IMR-90 (cell line): ENCODE results near the gene ANK3. TPM values are rescaled to one million over a fixed set of nuclear protein-coding genes. Genes with fewer than 3 reads are reported as not detected.

Experiments
- ATAC-seq: fragments of 200-7000 bp; cut with Tn5 transposase; 2 replicates; pipeline ENCODE4 v1.9.1; 2020; ENCODE audit warnings: low read depth, mild to moderate bottlenecking, moderate library complexity
- BruUV-seq: library from RNA; stranded (reverse); fragments of 400-500 nt; replicated peaks from 2 replicates; lab custom pipeline; 2021; lab: Mats Ljungman, UMichigan
- CTCF ChIA-PET: fragments of 300-600 bp; formaldehyde crosslinking; extraction: SDS; loops from one replicate; lab custom pipeline; 2021; ENCODE audit warnings: antibody characterized with exemption; lab: Yijun Ruan, JAX
- POLR2A ChIA-PET: fragments of 300-600 bp; sonication (Branson Sonifier 250); formaldehyde crosslinking; loops from one replicate; lab custom pipeline; 2022; ENCODE audit warnings: antibody characterized with exemption; ENCODE audit not compliant: unreplicated experiment; lab: Charles Lee
- DNase-seq: peaks from one replicate; pipeline ENCODE4 v3.0.0; 2013
- H2AFZ ChIP-seq: replicated peaks from 2 replicates; pipeline ENCODE3; 2013; ENCODE audit warnings: low read length, mild to moderate bottlenecking; ENCODE audit not compliant: poor library complexity
- H2AK5ac ChIP-seq: 2 replicates; pipeline ENCODE4 v1.6.1; 2013; ENCODE audit warnings: low read depth, low read length, inconsistent platforms
- H2AK9ac ChIP-seq: replicated peaks from 2 replicates; pipeline ENCODE3; 2013; ENCODE audit warnings: mild to moderate bottlenecking, low read depth, low read length, moderate library complexity; ENCODE audit not compliant: poor library complexity
- H2BK120ac ChIP-seq: 2 replicates; pipeline ENCODE4 v1.6.1; 2013; ENCODE audit warnings: low read depth, low read length, inconsistent platforms
- H2BK15ac ChIP-seq: 3 replicates; pipeline ENCODE4 v1.6.1; 2013; ENCODE audit warnings: low read depth, low read length, inconsistent platforms
- H2BK20ac ChIP-seq: 2 replicates; pipeline ENCODE4 v1.6.1; 2013; ENCODE audit warnings: low read depth, mild to moderate bottlenecking, inconsistent platforms, low read length, moderate library complexity
- H2BK5ac ChIP-seq: 2 replicates; pipeline ENCODE4 v1.6.1; 2013; ENCODE audit warnings: mild to moderate bottlenecking, low read depth, low read length, inconsistent platforms; ENCODE audit not compliant: poor library complexity, severe bottlenecking
- H3K14ac ChIP-seq: replicated peaks from 2 replicates; pipeline ENCODE4 v1.6.1; 2013; ENCODE audit warnings: low read depth, low read length, inconsistent platforms
- H3K18ac ChIP-seq: 2 replicates; pipeline ENCODE4 v1.6.1; 2013; ENCODE audit warnings: low read depth, low read length, control low read depth
- H3K23ac ChIP-seq: 2 replicates; pipeline ENCODE4 v1.6.1; 2013; ENCODE audit warnings: low read depth, low read length, inconsistent platforms
- H3K27ac ChIP-seq: 2 replicates; pipeline ENCODE4 v1.5.1; 2013; ENCODE audit warnings: mild to moderate bottlenecking, control low read depth, low read length; ENCODE audit not compliant: insufficient read depth
- H3K27me3 ChIP-seq: 2 replicates; pipeline ENCODE4 v1.6.1; 2013; ENCODE audit warnings: low read length; ENCODE audit not compliant: control insufficient read depth, insufficient read depth
- H3K36me3 ChIP-seq: 2 replicates; pipeline ENCODE4 v1.6.1; 2013; ENCODE audit warnings: low read length, mixed read lengths; ENCODE audit not compliant: control insufficient read depth, insufficient read depth
- H3K4ac ChIP-seq: 2 replicates; pipeline ENCODE4 v1.6.1; 2013; ENCODE audit warnings: low read depth, low read length, inconsistent platforms
- H3K4me1 ChIP-seq: 2 replicates; pipeline ENCODE4 v1.6.1; 2013; ENCODE audit warnings: low read length, mixed read lengths; ENCODE audit not compliant: control insufficient read depth, insufficient read depth
- H3K4me2 ChIP-seq: 2 replicates; pipeline ENCODE4 v1.6.1; 2013; ENCODE audit warnings: low read depth, mild to moderate bottlenecking, control low read depth, low read length, moderate library complexity
- H3K4me3 ChIP-seq: 2 replicates; pipeline ENCODE4 v1.5.1; 2013; ENCODE audit warnings: low read depth, mild to moderate bottlenecking, control low read depth, low read length, moderate library complexity; ENCODE audit not compliant: insufficient read depth
- H3K56ac ChIP-seq: 2 replicates; pipeline ENCODE4 v1.6.1; 2013; ENCODE audit warnings: low read length, inconsistent platforms; ENCODE audit not compliant: insufficient read depth; ENCODE audit errors: extremely low read depth
- H3K79me1 ChIP-seq, 2 experiments: 2 replicates each; pipeline ENCODE4 v1.6.1; 2013; ENCODE audit warnings: low read length in 2 of 2, inconsistent platforms in 1 of 2, low read depth in 1 of 2
- H3K9ac ChIP-seq: 2 replicates; pipeline ENCODE4 v1.6.1; 2013; ENCODE audit warnings: low read depth, low read length, control low read depth
- H3K9me1 ChIP-seq: 2 replicates; pipeline ENCODE4 v1.6.1; 2013; ENCODE audit warnings: low read length, inconsistent platforms; ENCODE audit not compliant: insufficient read depth
- H3K9me3 ChIP-seq: 2 replicates; pipeline ENCODE4 v1.6.1; 2013; ENCODE audit warnings: low read length; ENCODE audit not compliant: control insufficient read depth, insufficient read depth
- H4K20me1 ChIP-seq: 2 replicates; pipeline ENCODE4 v1.6.1; 2013; ENCODE audit warnings: low read length, inconsistent platforms; ENCODE audit not compliant: insufficient read depth
- H4K5ac ChIP-seq: 2 replicates; pipeline ENCODE4 v1.6.1; 2013; ENCODE audit warnings: mild to moderate bottlenecking, low read depth, low read length, control low read depth
- H4K8ac ChIP-seq, 2 experiments: 2 replicates each; pipeline ENCODE4 v1.6.1; 2013; ENCODE audit warnings: low read depth in 2 of 2, low read length in 2 of 2, control low read depth in 1 of 2, inconsistent platforms in 1 of 2
- H4K91ac ChIP-seq: 2 replicates; pipeline ENCODE4 v1.6.1; 2013; ENCODE audit warnings: low read depth, low read length, inconsistent platforms; ENCODE audit not compliant: insufficient read depth
- BHLHE40 ChIP-seq: fragments of 150-350 bp; IDR thresholded peaks from 2 replicates; pipeline ENCODE4 v1.6.1; 2016; ENCODE audit warnings: mild to moderate bottlenecking, low read depth, low read length
- CEBPB ChIP-seq: IDR thresholded peaks from 2 replicates; pipeline ENCODE4 v1.6.1; 2012; ENCODE audit warnings: low read depth, low read length, improper control_type of control experiment
- CHD1 ChIP-seq: IDR thresholded peaks from 2 replicates; pipeline ENCODE4 v1.6.1; 2012; ENCODE audit warnings: low read depth, low read length, improper control_type of control experiment
- FOS ChIP-seq: fragments of 150-350 bp; IDR thresholded peaks from 2 replicates; pipeline ENCODE4 v1.6.1; 2016; ENCODE audit warnings: low read depth, low read length
- MAFK ChIP-seq: IDR thresholded peaks from 2 replicates; pipeline ENCODE4 v1.6.1; 2012; ENCODE audit warnings: low read depth, low read length, improper control_type of control experiment
- MAZ ChIP-seq: IDR thresholded peaks from 2 replicates; pipeline ENCODE4 v1.6.1; 2012; ENCODE audit warnings: low read depth, mild to moderate bottlenecking, low read length, improper control_type of control experiment, moderate library complexity, borderline replicate concordance
- MXI1 ChIP-seq: IDR thresholded peaks from 2 replicates; pipeline ENCODE4 v1.6.1; 2012; ENCODE audit warnings: low read depth, mild to moderate bottlenecking, low read length, moderate library complexity, borderline replicate concordance
- NFE2L2 ChIP-seq: fragments of 150-350 bp; IDR thresholded peaks from 2 replicates; pipeline ENCODE4 v1.6.1; 2016; ENCODE audit warnings: low read depth, mild to moderate bottlenecking, low read length
- POLR2A ChIP-seq: IDR thresholded peaks from 2 replicates; pipeline ENCODE4 v1.6.1; 2012; ENCODE audit warnings: mild to moderate bottlenecking, low read depth, low read length
- RAD21 ChIP-seq: IDR thresholded peaks from 2 replicates; pipeline ENCODE4 v1.6.1; 2012; ENCODE audit warnings: low read length, improper control_type of control experiment
- RCOR1 ChIP-seq: IDR thresholded peaks from 2 replicates; pipeline ENCODE4 v1.6.1; 2012; ENCODE audit warnings: mild to moderate bottlenecking, low read length, improper control_type of control experiment; ENCODE audit not compliant: insufficient replicate concordance
- RFX5 ChIP-seq: IDR thresholded peaks from 2 replicates; pipeline ENCODE4 v1.8.0; 2012; ENCODE audit warnings: low read depth, mild to moderate bottlenecking, low read length, moderate library complexity
- SMC3 ChIP-seq: fragments of 150-350 bp; IDR thresholded peaks from 2 replicates; pipeline ENCODE4 v1.6.1; 2016; ENCODE audit warnings: low read depth, mild to moderate bottlenecking, antibody characterized with exemption, low read length, moderate library complexity
- WGBS, 2 experiments: methylation state at CpG; one replicate each; pipeline versions ENCODE4 v1.1.5 to v1.1.7; 2013; ENCODE audit warnings: missing lambda C conversion rate in 2 of 2; ENCODE audit not compliant: insufficient read length in 1 of 2; ENCODE audit errors: extremely low coverage in 2 of 2; 5-methylcytosine and 5-hydroxymethylcytosine counted together
- dilution Hi-C: fragments of 300-500 bp; cut with HindIII; formaldehyde crosslinking; loops from one replicate; pipeline ENCODE4 v1.14.3; 2018; ENCODE audit warnings: low sequenced_read_pairs; ENCODE audit not compliant: unreplicated experiment
- in situ Hi-C: fragments of 300-500 bp; cut with MboI; formaldehyde crosslinking; loops from 3 replicates; pipeline ENCODE4 v1.14.3; 2019; ENCODE audit warnings: low sequenced_read_pairs, inconsistent platforms, mixed read lengths
- intact Hi-C: fragments of 100-400 bp; cut with micrococcal nuclease; formaldehyde crosslinking; loops from 2 replicates; pipeline ENCODE4 v1.10.0; 2022
- polyA plus RNA-seq, 3 experiments: library from polyadenylated mRNA; depleted of rRNA; stranded (reverse); fragments of >200 nt; gene quantifications; 2 replicates each; pipeline ENCODE4 v1.2.3, GENCODE V29; 2012; ENCODE audit warnings: low replicate concordance in 1 of 3
- total RNA-seq: library from RNA; depleted of rRNA; stranded (reverse); fragments of >200 nt; gene quantifications from 2 replicates; pipeline ENCODE4 v1.2.3, GENCODE V29; 2012
- TF ChIP-seq, protein P1 (sequence below): conservative IDR thresholded peaks from 2 replicates; pipeline ENCODE4 v1.5.1; 2012; ENCODE audit warnings: mild to moderate bottlenecking, low read depth, low read length, improper control_type of control experiment
- TF ChIP-seq, protein P2 (sequence below): fragments of 150-350 bp; IDR thresholded peaks from 2 replicates; pipeline ENCODE4 v1.6.1; 2016; ENCODE audit warnings: low read depth, mild to moderate bottlenecking, low read length, moderate library complexity, borderline replicate concordance
- TF ChIP-seq, protein P3 (sequence below): fragments of 150-350 bp; IDR thresholded peaks from 2 replicates; pipeline ENCODE4 v1.6.1; 2017; ENCODE audit warnings: mild to moderate bottlenecking, antibody characterized with exemption, low read length, low read depth

Gene ANK3
- total and polyA plus RNA-seq, 2 of the 4 experiments (the other 2 are of a cell fraction), result 0.63 to 1.8 TPM

- intact Hi-C loops, result no loop called here
- dilution Hi-C loops, result no loop called here
- Histone ChIP-seq H2AK5ac (no peak overlapping the region), H2AFZ (no peak overlapping the region), H3K56ac (no peak overlapping the region), H3K27me3 (peaks cover 8% of the 10 kb centered on the region), H3K4ac (no peak overlapping the region), H4K8ac (no peak overlapping the region), H3K4me2 (no peak overlapping the region), H3K14ac (no peak overlapping the region), H3K27ac (no peak overlapping the region), H3K18ac (no peak overlapping the region), H2AK9ac (no peak overlapping the region), H4K20me1 (no peaks in the 10 kb centered on the region), H2BK120ac (no peak overlapping the region), H3K9me3 (no peaks in the 10 kb centered on the region), H3K4me1 (no peaks in the 10 kb centered on the region), H3K9ac (no peak overlapping the region), H4K5ac (no peak overlapping the region), H3K9me1 (no peaks in the 10 kb centered on the region), H2BK20ac (no peak overlapping the region), H3K36me3 (no peaks in the 10 kb centered on the region), H3K79me1 (no peaks in the 10 kb centered on the region), H4K91ac (no peak overlapping the region), H3K4me3 (no peak overlapping the region), H2BK5ac (no peak overlapping the region), H3K23ac (no peak overlapping the region), H2BK15ac (no peak overlapping the region)
- no TSS peak for BruUV-seq
- in situ Hi-C loops, result no loop called here
- WGBS, 2 experiments, result 20% methylated on average over 1 of the region's 2 CpGs; no CpG with 5 or more reads in 1 of the 2 experiments
- no peak for DNase-seq
- TF ChIP-seq, protein P1, sequence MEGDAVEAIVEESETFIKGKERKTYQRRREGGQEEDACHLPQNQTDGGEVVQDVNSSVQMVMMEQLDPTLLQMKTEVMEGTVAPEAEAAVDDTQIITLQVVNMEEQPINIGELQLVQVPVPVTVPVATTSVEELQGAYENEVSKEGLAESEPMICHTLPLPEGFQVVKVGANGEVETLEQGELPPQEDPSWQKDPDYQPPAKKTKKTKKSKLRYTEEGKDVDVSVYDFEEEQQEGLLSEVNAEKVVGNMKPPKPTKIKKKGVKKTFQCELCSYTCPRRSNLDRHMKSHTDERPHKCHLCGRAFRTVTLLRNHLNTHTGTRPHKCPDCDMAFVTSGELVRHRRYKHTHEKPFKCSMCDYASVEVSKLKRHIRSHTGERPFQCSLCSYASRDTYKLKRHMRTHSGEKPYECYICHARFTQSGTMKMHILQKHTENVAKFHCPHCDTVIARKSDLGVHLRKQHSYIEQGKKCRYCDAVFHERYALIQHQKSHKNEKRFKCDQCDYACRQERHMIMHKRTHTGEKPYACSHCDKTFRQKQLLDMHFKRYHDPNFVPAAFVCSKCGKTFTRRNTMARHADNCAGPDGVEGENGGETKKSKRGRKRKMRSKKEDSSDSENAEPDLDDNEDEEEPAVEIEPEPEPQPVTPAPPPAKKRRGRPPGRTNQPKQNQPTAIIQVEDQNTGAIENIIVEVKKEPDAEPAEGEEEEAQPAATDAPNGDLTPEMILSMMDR, result no peak
- TF ChIP-seq MAFK (no peak), SMC3 (no peak), RFX5 (no peak), CHD1 (no peak), BHLHE40 (no peak), POLR2A (no peak), CEBPB (no peak), RAD21 (no peak), RCOR1 (no peak), FOS (no peak), MAZ (no peak), NFE2L2 (no peak), MXI1 (no peak)
- TF ChIP-seq, protein P2, sequence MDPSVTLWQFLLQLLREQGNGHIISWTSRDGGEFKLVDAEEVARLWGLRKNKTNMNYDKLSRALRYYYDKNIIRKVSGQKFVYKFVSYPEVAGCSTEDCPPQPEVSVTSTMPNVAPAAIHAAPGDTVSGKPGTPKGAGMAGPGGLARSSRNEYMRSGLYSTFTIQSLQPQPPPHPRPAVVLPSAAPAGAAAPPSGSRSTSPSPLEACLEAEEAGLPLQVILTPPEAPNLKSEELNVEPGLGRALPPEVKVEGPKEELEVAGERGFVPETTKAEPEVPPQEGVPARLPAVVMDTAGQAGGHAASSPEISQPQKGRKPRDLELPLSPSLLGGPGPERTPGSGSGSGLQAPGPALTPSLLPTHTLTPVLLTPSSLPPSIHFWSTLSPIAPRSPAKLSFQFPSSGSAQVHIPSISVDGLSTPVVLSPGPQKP, result no peak
- TF ChIP-seq, protein P3, sequence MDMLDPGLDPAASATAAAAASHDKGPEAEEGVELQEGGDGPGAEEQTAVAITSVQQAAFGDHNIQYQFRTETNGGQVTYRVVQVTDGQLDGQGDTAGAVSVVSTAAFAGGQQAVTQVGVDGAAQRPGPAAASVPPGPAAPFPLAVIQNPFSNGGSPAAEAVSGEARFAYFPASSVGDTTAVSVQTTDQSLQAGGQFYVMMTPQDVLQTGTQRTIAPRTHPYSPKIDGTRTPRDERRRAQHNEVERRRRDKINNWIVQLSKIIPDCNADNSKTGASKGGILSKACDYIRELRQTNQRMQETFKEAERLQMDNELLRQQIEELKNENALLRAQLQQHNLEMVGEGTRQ, result no peak
- POLR2A ChIA-PET, result no interaction called here
- CTCF ChIA-PET, result no interaction called here
- no peak for ATAC-seq
These were observed 368.3 kb downstream of the ANK3 start for GRCh38 chr10:60021361-60021760.
